Measurements from ENCODE around the gene TPO. TPM values are rescaled to one million over a fixed set of nuclear protein-coding genes. Genes with fewer than 3 reads are reported as not detected.
"Not testable (repeated sequence)": the region's sequence is repeated elsewhere in the genome, so short reads cannot be mapped to it uniquely, and the experiment has no call there.

The TPO gene
- total RNA-seq, 4 donors from 2014 or later, result 4,215 to 7,965 (median 5,966) TPM

DNA sequence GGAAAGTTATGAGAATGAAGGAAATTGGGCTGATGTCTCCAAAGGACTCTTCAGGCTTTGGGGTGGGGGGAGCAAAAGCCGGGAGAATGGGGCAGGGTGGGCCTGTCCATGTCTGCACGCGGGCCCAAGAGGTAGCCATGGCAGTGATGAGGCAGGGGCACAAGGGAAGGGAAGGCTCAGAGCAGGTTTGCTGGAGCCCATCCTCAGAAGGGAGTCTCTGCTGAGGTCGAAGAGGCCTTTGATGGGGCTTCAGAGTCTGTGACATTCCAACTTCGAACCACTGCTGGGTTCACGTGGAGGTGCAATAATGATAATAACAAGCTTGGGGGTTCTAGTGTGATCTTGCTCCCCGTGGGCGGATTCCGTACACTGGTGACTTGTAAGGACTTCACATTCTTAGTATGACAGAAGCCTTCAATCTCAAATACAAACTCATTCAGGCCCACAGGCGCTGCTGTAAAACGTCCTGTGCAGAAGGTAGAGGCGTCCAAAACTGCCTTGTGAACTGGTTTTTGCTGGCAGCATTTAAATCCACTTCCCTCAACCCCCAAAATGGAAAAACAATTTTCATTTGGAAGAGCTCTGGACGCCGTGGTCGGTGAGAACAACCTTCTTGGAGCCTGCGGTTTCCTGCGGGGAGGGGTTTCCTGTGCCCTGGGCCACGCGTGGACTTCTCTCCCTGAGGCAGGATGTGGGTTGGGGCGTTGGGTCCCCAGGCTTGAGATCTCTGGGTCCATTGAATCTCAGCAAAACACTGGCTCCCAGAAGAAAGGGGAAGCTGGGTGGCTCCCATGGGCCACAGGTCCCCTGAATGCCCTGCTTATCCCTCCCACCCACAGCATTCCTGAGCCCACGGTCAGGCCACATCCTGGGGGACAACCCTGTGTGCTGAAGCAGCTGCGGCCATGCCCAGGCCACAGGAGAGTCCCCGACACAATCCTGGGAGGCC is 151.0 kb downstream of the TPO start:
- Histone ChIP-seq H3K36me3 (no peaks in the 10 kb centered on the region), H3K27ac (no peak overlapping the region), H3K27me3 (no peaks in the 10 kb centered on the region), H3K4me3 (replicated peaks in 1 of 3) (no peak overlapping the region), H3K9me3 (no peaks in the 10 kb centered on the region), H3K4me1 (no peaks in the 10 kb centered on the region)
- no peak for DNase-seq
- WGBS, 2 donors, result 85 to 87% methylated on average over 14 to 21 of the region's 23 CpGs
- TF ChIP-seq, protein P1, sequence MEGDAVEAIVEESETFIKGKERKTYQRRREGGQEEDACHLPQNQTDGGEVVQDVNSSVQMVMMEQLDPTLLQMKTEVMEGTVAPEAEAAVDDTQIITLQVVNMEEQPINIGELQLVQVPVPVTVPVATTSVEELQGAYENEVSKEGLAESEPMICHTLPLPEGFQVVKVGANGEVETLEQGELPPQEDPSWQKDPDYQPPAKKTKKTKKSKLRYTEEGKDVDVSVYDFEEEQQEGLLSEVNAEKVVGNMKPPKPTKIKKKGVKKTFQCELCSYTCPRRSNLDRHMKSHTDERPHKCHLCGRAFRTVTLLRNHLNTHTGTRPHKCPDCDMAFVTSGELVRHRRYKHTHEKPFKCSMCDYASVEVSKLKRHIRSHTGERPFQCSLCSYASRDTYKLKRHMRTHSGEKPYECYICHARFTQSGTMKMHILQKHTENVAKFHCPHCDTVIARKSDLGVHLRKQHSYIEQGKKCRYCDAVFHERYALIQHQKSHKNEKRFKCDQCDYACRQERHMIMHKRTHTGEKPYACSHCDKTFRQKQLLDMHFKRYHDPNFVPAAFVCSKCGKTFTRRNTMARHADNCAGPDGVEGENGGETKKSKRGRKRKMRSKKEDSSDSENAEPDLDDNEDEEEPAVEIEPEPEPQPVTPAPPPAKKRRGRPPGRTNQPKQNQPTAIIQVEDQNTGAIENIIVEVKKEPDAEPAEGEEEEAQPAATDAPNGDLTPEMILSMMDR (IDR thresholded peaks at IDR 0.05), result no peak
- TF ChIP-seq POLR2A (IDR thresholded peaks at IDR 0.05), result no peak
- intact Hi-C loops (cut with DNase I), result no loop called here

DNA sequence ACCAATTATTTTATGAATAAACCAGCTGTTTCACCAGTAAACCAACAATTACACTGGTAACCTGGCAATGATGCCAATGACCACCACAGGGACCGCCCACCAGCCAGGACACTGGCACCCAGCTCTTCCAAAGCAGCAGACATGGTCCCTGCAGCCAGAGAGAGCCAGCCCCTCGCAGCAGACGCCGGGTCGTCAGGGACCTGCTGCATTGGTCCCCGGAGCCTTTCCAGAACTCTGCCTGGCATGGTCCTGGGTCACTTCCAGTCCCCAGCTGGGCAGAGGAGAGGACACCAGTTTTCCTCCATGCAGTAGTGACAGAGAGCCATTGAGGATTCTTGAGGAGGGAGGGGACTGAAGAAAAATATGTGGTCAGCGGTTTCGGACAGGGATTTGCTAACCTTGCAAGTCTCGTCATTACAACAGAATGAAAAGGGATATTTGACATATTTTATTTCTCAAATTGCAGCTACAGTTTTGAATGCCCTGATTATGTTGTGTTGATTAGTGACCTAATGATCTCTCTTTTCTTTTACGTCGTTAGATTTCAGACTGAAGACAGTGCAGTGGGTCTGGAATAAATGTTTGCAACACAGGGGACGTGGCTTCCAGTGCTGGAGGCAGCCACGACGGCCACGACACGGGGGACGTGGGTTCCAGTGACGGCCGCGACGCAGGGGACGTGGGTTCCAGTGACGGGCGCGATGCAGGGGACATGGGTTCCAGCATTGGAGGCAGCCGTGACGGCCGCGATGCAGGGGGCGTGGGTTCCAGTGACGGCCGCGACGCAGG is 154.5 kb downstream of the TPO start:
- no peaks in the 10 kb centered on the region for H3K9me3 ChIP-seq
- H3K4me1 ChIP-seq, result no peaks in the 10 kb centered on the region
- no peaks in the 10 kb centered on the region for H3K36me3 ChIP-seq
- no peak overlapping the region for H3K27ac ChIP-seq
- no peak for DNase-seq
- TF ChIP-seq, protein P1 (IDR thresholded peaks at IDR 0.05), result no peak
- TF ChIP-seq POLR2A (IDR thresholded peaks at IDR 0.05), result no peak
- intact Hi-C loops (cut with DNase I), result no loop called here
- no peak overlapping the region for H3K4me3 ChIP-seq (replicated peaks in 1 of 3)
- 94 to 96% methylated on average over 33 to 34 of the region's 34 CpGs for WGBS, 2 donors
- no peaks in the 10 kb centered on the region for H3K27me3 ChIP-seq

DNA sequence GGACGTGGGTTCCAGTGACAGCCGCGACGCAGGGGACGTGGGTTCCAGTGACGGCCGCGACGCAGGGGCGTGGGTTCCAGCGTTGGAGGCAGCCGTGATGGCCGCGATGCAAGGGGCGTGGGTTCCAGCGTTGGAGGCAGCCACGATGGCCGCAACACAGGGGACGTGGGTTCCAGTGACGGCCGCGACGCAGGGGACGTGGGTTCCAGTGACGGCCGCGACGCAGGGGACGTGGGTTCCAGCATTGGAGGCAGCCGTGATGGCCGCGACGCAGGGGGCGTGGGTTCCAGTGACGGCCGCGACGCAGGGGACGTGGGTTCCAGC is 155.0 kb downstream of the TPO start:
- WGBS, 2 donors, result 94% methylated on average over 36 to 39 of the region's 39 CpGs
- intact Hi-C loops (cut with DNase I); H3K4me3 ChIP-seq (replicated peaks in 1 of 3): not testable (repeated sequence)

GRCh38 chr2:1569879-1570450 is 156.7 kb downstream of the TPO start:
- no peak for DNase-seq
- H3K9me3 ChIP-seq, result no peaks in the 10 kb centered on the region
- H3K4me3 ChIP-seq (replicated peaks in 1 of 3), result no peak overlapping the region
- H3K27me3 ChIP-seq, result no peaks in the 10 kb centered on the region
- TF ChIP-seq, protein P1 (IDR thresholded peaks at IDR 0.05), result no peak
- TF ChIP-seq POLR2A (IDR thresholded peaks at IDR 0.05), result no peak
- no peaks in the 10 kb centered on the region for H3K36me3 ChIP-seq
- H3K4me1 ChIP-seq, result no peaks in the 10 kb centered on the region
- intact Hi-C loops (cut with DNase I), result no loop called here
- WGBS, 2 donors, result 83% methylated on average over 10 of the region's 10 CpGs
- no peak overlapping the region for H3K27ac ChIP-seq

More for the DNA sequence above, 155.0 kb downstream of the TPO start:
- H3K36me3 ChIP-seq, H3K9me3 ChIP-seq, DNase-seq, H3K27ac ChIP-seq, H3K4me1 ChIP-seq, H3K27me3 ChIP-seq: not testable (repeated sequence)

DNA sequence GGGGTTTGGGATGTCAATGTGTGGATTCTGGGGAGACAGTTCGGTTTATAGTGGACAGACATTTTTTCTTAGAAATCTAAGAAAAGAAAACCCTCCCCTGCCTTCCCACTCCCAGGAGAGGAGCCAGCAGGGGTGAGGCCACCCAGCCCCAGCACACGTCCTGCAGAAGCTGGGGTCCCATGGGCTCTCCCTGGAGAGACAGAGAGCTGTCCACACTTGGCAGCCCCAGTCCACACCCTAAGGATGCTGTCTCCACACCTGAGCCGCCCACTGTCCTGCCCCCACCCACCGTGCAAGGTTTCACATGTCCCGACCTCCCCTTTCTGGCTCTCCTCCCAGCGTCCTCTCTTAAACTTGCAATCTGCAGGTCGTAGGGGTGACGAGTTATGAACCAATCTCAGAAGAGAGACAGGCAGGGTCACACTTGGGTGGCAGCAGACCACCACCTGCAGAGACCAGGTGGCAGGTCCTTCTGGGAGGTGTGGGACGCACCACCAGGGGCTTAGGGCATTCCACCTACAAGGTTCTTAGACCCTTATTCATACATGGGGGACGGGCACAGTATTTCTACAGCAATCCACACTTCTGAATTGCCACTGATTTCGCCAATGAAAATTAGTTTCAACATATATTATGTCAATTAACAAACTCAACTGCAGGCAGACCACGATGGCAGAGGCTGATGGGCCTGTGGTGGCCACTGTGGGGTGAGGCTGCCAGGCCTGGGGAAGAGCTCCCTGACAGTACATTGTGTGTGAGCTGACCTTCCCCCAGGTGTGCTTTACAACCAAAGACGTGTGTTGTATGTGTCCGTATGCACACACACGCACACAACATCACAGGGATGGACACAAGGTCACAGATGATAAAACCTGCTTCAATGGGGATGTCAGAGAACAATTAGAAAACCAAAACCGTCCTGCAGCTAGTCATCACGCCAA is 158.5 kb downstream of the TPO start:
- Histone ChIP-seq H3K27me3 (no peaks in the 10 kb centered on the region), H3K27ac (no peak overlapping the region), H3K4me3 (replicated peaks in 1 of 3) (no peak overlapping the region), H3K4me1 (no peaks in the 10 kb centered on the region), H3K36me3 (no peaks in the 10 kb centered on the region), H3K9me3 (no peaks in the 10 kb centered on the region)
- no peak for DNase-seq
- intact Hi-C loops (cut with DNase I), result no loop called here
- 79 to 82% methylated on average over 15 to 17 of the region's 17 CpGs for WGBS, 2 donors
- TF ChIP-seq POLR2A (IDR thresholded peaks at IDR 0.05), result no peak
- TF ChIP-seq, protein P1 (IDR thresholded peaks at IDR 0.05), result no peak

All from thyroid gland (tissue), 4 donors.